ENCODE results near the gene TGOLN2. TPM values are rescaled to one million over a fixed set of nuclear protein-coding genes. Genes with fewer than 3 reads are reported as not detected.
"Not testable (repeated sequence)": the region's sequence is repeated elsewhere in the genome, so short reads cannot be mapped to it uniquely, and the experiment has no call there.

The TGOLN2 gene
- total RNA-seq, 1 experiment from 2014 or later, result 56.0 TPM

DNA sequence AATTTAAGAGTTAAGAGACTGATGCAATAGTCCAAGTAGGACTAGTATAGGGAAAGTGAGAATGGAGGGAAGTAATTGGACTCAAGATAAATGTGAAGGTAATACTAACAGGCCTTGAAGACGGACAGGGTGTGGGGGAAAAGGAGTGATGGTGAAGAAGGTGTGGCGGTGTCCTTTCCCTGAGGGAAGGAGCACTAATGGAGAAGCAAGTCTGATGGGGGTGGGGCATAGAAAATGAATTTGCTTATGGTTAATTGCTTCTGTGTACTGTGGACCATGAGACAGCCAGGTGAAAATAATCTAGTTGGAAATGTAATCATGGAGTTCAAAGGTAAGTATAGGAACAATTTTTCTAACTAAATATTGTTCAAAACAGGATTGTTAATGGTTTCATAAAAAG lies 7.1 kb upstream of the TGOLN2 start:
- BruUV-seq (replicated peaks), result no TSS peak
- intact Hi-C loops (cut with micrococcal nuclease; ENCODE audit: unreplicated experiment), result no loop called here
- POLR2A ChIA-PET (ENCODE audit: low non-redundant PET), result no interaction called here
- no peaks in the 10 kb centered on the region for H3K36me3 ChIP-seq (ENCODE audit: insufficient read depth, low read length, poor library complexity, severe bottlenecking)
- H3K9me3 ChIP-seq (ENCODE audit: low read depth, low read length, poor library complexity, severe bottlenecking), result no peaks in the 10 kb centered on the region
- H3K27me3 ChIP-seq (replicated peaks; ENCODE audit: insufficient read depth, low read depth, low read length, poor library complexity), result no peaks in the 10 kb centered on the region
- no peak overlapping the region for H3K27ac ChIP-seq (ENCODE audit: low read depth, low read length, poor library complexity, severe bottlenecking)
- CTCF ChIA-PET, result no interaction called here
- H3K4me1 ChIP-seq (ENCODE audit: insufficient read depth, low read length, poor library complexity, severe bottlenecking), result no peaks in the 10 kb centered on the region
- no peak for DNase-seq (ENCODE audit: low spot score)
- TF ChIP-seq EZH2 (IDR thresholded peaks at IDR 0.05; ENCODE audit: borderline replicate concordance, low read depth, low read length, poor library complexity, severe bottlenecking), result no peak
- TF ChIP-seq, protein P1, sequence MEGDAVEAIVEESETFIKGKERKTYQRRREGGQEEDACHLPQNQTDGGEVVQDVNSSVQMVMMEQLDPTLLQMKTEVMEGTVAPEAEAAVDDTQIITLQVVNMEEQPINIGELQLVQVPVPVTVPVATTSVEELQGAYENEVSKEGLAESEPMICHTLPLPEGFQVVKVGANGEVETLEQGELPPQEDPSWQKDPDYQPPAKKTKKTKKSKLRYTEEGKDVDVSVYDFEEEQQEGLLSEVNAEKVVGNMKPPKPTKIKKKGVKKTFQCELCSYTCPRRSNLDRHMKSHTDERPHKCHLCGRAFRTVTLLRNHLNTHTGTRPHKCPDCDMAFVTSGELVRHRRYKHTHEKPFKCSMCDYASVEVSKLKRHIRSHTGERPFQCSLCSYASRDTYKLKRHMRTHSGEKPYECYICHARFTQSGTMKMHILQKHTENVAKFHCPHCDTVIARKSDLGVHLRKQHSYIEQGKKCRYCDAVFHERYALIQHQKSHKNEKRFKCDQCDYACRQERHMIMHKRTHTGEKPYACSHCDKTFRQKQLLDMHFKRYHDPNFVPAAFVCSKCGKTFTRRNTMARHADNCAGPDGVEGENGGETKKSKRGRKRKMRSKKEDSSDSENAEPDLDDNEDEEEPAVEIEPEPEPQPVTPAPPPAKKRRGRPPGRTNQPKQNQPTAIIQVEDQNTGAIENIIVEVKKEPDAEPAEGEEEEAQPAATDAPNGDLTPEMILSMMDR (conservative IDR thresholded peaks at IDR 0.05; ENCODE audit: low read depth, low read length), result no peak
- H3K4me3 ChIP-seq (ENCODE audit: low read depth, low read length, poor library complexity, severe bottlenecking), result no peak overlapping the region

DNA sequence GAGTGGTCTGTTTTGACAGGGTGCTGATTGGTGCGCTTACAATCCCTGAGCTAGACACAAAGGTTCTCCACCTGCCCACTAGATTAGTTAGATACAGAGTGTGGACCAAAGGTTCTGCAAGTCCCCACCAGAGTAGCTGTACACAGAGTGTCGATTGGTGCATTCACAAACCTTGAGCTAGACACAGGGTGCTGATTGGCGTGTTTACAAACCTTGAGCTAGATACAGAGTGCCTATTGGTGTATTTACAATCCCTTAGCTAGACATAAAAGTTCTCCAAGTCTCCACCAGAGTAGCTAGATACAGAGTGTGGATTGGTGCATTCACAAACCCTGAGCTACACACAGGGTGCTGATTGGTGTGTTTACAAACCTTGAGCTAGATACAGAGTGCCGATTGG lies 6.1 kb upstream of the TGOLN2 start:
- H3K36me3 ChIP-seq (ENCODE audit: insufficient read depth, low read length, poor library complexity, severe bottlenecking); CTCF ChIA-PET; H3K4me3 ChIP-seq (ENCODE audit: low read depth, low read length, poor library complexity, severe bottlenecking); H3K9me3 ChIP-seq (ENCODE audit: low read depth, low read length, poor library complexity, severe bottlenecking); POLR2A ChIA-PET (ENCODE audit: low non-redundant PET); H3K27ac ChIP-seq (ENCODE audit: low read depth, low read length, poor library complexity, severe bottlenecking); intact Hi-C loops (cut with micrococcal nuclease; ENCODE audit: unreplicated experiment); H3K4me1 ChIP-seq (ENCODE audit: insufficient read depth, low read length, poor library complexity, severe bottlenecking); BruUV-seq (replicated peaks); H3K27me3 ChIP-seq (replicated peaks; ENCODE audit: insufficient read depth, low read depth, low read length, poor library complexity); DNase-seq (ENCODE audit: low spot score): not testable (repeated sequence)

DNA sequence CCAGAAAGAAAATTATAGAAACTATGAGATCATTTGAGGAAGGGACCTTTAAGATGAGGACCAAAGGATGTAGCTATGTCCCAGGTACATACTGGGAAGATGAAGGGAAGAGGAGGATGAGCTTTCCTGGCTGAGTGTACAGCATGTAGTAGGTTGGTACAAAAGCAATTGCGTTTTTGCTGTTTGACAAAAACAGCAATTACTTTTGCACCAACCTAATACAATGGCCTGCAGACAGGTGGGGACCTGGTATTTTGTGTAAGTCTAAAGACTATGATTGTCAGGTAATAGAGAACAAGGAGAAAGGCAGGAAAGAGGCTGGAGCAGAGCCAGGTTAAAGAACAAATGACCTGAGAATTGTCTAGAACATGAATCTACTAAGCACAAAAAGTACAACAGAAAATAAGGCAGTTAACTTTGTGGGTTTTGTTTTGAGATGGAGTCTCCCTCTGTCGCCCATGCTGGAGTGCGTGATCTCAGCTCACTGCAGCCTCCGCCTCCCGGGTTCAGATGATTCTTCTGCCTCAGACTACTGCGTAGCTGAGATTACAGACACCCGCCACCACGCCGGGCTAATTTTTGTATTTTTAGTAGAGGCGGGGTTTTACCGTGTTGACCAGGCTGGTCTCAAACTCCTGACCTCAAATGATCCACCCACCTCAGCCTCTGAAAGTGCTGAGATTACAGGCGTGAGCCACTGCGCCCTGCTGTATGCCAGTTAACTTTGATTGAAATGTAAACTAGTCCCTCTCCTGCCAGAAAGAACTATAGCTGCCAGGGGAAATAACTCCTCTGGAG lies 3.2 kb upstream of the TGOLN2 start:
- Histone ChIP-seq H3K4me3 (ENCODE audit: low read depth, low read length, poor library complexity, severe bottlenecking) (no peak overlapping the region), H3K36me3 (ENCODE audit: insufficient read depth, low read length, poor library complexity, severe bottlenecking) (no peaks in the 10 kb centered on the region), H3K4me1 (ENCODE audit: insufficient read depth, low read length, poor library complexity, severe bottlenecking) (peaks cover 7% of the 10 kb centered on the region), H3K9me3 (ENCODE audit: low read depth, low read length, poor library complexity, severe bottlenecking) (no peaks in the 10 kb centered on the region), H3K27me3 (replicated peaks; ENCODE audit: insufficient read depth, low read depth, low read length, poor library complexity) (no peaks in the 10 kb centered on the region), H3K27ac (ENCODE audit: low read depth, low read length, poor library complexity, severe bottlenecking) (no peak overlapping the region)
- CTCF ChIA-PET, result no interaction called here
- TF ChIP-seq, protein P1 (conservative IDR thresholded peaks at IDR 0.05; ENCODE audit: low read depth, low read length), result no peak
- no peak for TF ChIP-seq EZH2 (IDR thresholded peaks at IDR 0.05; ENCODE audit: borderline replicate concordance, low read depth, low read length, poor library complexity, severe bottlenecking)
- POLR2A ChIA-PET (ENCODE audit: low non-redundant PET), result no interaction called here
- no peak for DNase-seq (ENCODE audit: low spot score)
- intact Hi-C loops (cut with micrococcal nuclease; ENCODE audit: unreplicated experiment), result no loop called here
- BruUV-seq (replicated peaks), result no TSS peak

DNA sequence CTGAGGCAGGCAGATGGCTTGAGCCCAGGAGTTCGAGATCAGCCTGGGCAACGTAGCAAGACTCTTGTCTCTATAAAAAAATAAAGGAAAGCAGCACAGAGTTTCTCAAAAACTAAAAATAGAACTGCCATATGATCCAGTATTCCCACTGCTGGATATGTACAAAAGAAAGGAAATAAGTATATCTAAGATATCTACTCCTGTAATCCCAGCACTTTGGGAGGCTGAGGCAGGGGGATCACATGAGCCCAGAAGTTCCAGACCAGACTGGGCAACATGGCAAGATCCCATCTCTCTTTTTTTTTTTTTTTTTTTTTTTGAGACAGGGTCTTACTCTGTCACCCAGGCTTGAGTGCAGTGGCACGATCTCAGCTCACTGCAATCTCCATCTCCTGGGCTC lies 1.9 kb upstream of the TGOLN2 start:
- DNase-seq (ENCODE audit: low spot score); H3K36me3 ChIP-seq (ENCODE audit: insufficient read depth, low read length, poor library complexity, severe bottlenecking); H3K27me3 ChIP-seq (replicated peaks; ENCODE audit: insufficient read depth, low read depth, low read length, poor library complexity); H3K27ac ChIP-seq (ENCODE audit: low read depth, low read length, poor library complexity, severe bottlenecking); BruUV-seq (replicated peaks); H3K4me3 ChIP-seq (ENCODE audit: low read depth, low read length, poor library complexity, severe bottlenecking); POLR2A ChIA-PET (ENCODE audit: low non-redundant PET); CTCF ChIA-PET; H3K9me3 ChIP-seq (ENCODE audit: low read depth, low read length, poor library complexity, severe bottlenecking): not testable (repeated sequence)
- intact Hi-C loops (cut with micrococcal nuclease; ENCODE audit: unreplicated experiment), result loop anchor here (10.0 kb wide), 1 partner anchor 215 kb away; no protein-coding TSS in a partner anchor
- peaks cover 17% of the 10 kb centered on the region for H3K4me1 ChIP-seq (ENCODE audit: insufficient read depth, low read length, poor library complexity, severe bottlenecking)

All from A673 (cell line).